Endothelial cell of umbilical vein (primary cell): ENCODE data around the gene PCNA. TPM values are rescaled to one million over a fixed set of nuclear protein-coding genes. Genes with fewer than 3 reads are reported as not detected.

Source experiments
- BruUV-seq: library from RNA; stranded (reverse); fragments of 400-500 nt; replicated peaks from 2 replicates; lab custom pipeline; 2021; lab: Mats Ljungman, UMichigan
- CTCF ChIA-PET: fragments of 300-600, 350-600 bp; sonication (Branson Sonifier 250); formaldehyde crosslinking; loops from one replicate; lab custom pipeline; 2021; ENCODE audit warnings: antibody characterized with exemption, inconsistent platforms; lab: Charles Lee
- POLR2A ChIA-PET: fragments of 300-600, 350-600 bp; sonication (Branson Sonifier 250); formaldehyde crosslinking; loops from one replicate; lab custom pipeline; 2021; ENCODE audit warnings: antibody characterized with exemption, inconsistent platforms; lab: Charles Lee
- DNase-seq: peaks from one replicate; pipeline ENCODE4 v3.0.0-alpha.2; 2011; ENCODE audit warnings: low read depth, low spot score
- FAIRE-seq: peaks from 2 replicates; lab custom pipeline; 2011; peaks lifted over from hg19 to GRCh38; lab: Jason Lieb, UNC
- H2AFZ ChIP-seq: 2 replicates; pipeline ENCODE4 v1.6.0; 2012; ENCODE audit warnings: low read depth, low read length, control low read depth, inconsistent platforms
- H3K27ac ChIP-seq: 2 replicates; pipeline ENCODE4 v1.5.1; 2011; ENCODE audit warnings: low read depth, mild to moderate bottlenecking, control low read depth, low read length, moderate library complexity; ENCODE audit not compliant: insufficient read depth
- H3K27me3 ChIP-seq, 2 experiments: 2 replicates each; pipeline versions ENCODE4 v1.6.0 to v1.6.1; 2011; ENCODE audit warnings: low read length in 2 of 2, mixed read lengths in 1 of 2; ENCODE audit not compliant: control insufficient read depth in 2 of 2, insufficient read depth in 2 of 2
- H3K36me3 ChIP-seq, 2 experiments: 2 replicates in 1 of 2; 3 replicates in 1 of 2; pipeline ENCODE4 v1.5.1; 2011; ENCODE audit warnings: low read length in 2 of 2, mild to moderate bottlenecking in 1 of 2, moderate library complexity in 1 of 2; ENCODE audit not compliant: control insufficient read depth in 2 of 2, insufficient read depth in 2 of 2; ENCODE audit errors: extremely low read depth in 1 of 2
- H3K4me1 ChIP-seq: 3 replicates; pipeline ENCODE4 v1.5.1; 2011; ENCODE audit warnings: mild to moderate bottlenecking, low read length; ENCODE audit not compliant: control insufficient read depth, insufficient read depth; ENCODE audit errors: extremely low read depth
- H3K4me2 ChIP-seq: 2 replicates; pipeline ENCODE4 v1.6.1; 2011; ENCODE audit warnings: low read length, control low read depth, mixed read lengths; ENCODE audit not compliant: insufficient read depth
- H3K4me3 ChIP-seq, 3 experiments: fragments of 200-600 bp in 1 of 3; sonication (generic), shearing (Covaris generic) in 1 of 3; replicated peaks in 1 of 3; 2 replicates each; pipeline ENCODE4 v1.5.1; 2011 to 2016; ENCODE audit warnings: control low read depth in 3 of 3, low read length in 3 of 3, mild to moderate bottlenecking in 2 of 3, inconsistent platforms in 1 of 3, low read depth in 1 of 3, moderate library complexity in 1 of 3; ENCODE audit not compliant: insufficient read depth in 1 of 3
- H3K79me2 ChIP-seq: 2 replicates; pipeline ENCODE4 v1.6.0; 2012; ENCODE audit warnings: low read length, inconsistent platforms; ENCODE audit not compliant: control insufficient read depth, insufficient read depth
- H3K9ac ChIP-seq: replicated peaks from 2 replicates; pipeline ENCODE3; 2011; ENCODE audit warnings: low read length, control low read depth; ENCODE audit not compliant: insufficient read depth; ENCODE audit errors: extremely low read depth
- H3K9me1 ChIP-seq: replicated peaks from 3 replicates; pipeline ENCODE4 v1.6.0; 2011; ENCODE audit warnings: mild to moderate bottlenecking, low read length; ENCODE audit not compliant: control insufficient read depth, insufficient read depth; ENCODE audit errors: extremely low read depth
- H3K9me3 ChIP-seq: replicated peaks from 2 replicates; pipeline ENCODE4 v1.5.1; 2012; ENCODE audit warnings: low read length, inconsistent platforms; ENCODE audit not compliant: control insufficient read depth, insufficient read depth
- H4K20me1 ChIP-seq: replicated peaks from 2 replicates; pipeline ENCODE3; 2011; ENCODE audit warnings: mild to moderate bottlenecking, low read length; ENCODE audit not compliant: control insufficient read depth, insufficient read depth; ENCODE audit errors: extremely low read depth
- CTCF ChIP-seq, 2 donors: IDR thresholded peaks; 1 replicate in 1 of 2; 2 replicates in 1 of 2; pipeline ENCODE4 v1.5.1; 2011; ENCODE audit warnings: low read length in 2 of 2, mild to moderate bottlenecking in 2 of 2, moderate library complexity in 2 of 2, control low read depth in 1 of 2, inconsistent platforms in 1 of 2, low read depth in 1 of 2; ENCODE audit not compliant: insufficient read depth in 1 of 2; ENCODE audit errors: extremely low read depth in 1 of 2
- EZH2 ChIP-seq: IDR thresholded peaks from 2 replicates; pipeline ENCODE4 v1.6.1; 2012; ENCODE audit warnings: borderline replicate concordance, low read depth, mild to moderate bottlenecking, moderate library complexity, low read length, inconsistent platforms; ENCODE audit not compliant: severe bottlenecking
- FOS ChIP-seq: IDR thresholded peaks from 2 replicates; pipeline ENCODE4 v1.6.1; 2011; ENCODE audit warnings: mild to moderate bottlenecking, low read length, moderate library complexity, borderline replicate concordance; ENCODE audit not compliant: insufficient read depth
- GATA2 ChIP-seq: IDR thresholded peaks from 2 replicates; pipeline ENCODE4 v1.7.0; 2011; ENCODE audit warnings: low read depth, mild to moderate bottlenecking, moderate library complexity, mixed read lengths, low read length; ENCODE audit not compliant: insufficient read length, insufficient read depth
- MAX ChIP-seq: IDR thresholded peaks from 2 replicates; pipeline ENCODE4 v1.6.1; 2011; ENCODE audit not compliant: insufficient read depth, insufficient read length
- MYC ChIP-seq: IDR thresholded peaks from one replicate; pipeline ENCODE4 v1.6.1; 2011; ENCODE audit warnings: mild to moderate bottlenecking, low read depth, low read length
- POLR2A ChIP-seq: IDR thresholded peaks from 2 replicates; pipeline ENCODE4 v1.6.1; 2012; ENCODE audit warnings: low read depth, mild to moderate bottlenecking, control low read depth, low read length
- POLR2AphosphoS5 ChIP-seq: IDR thresholded peaks from 2 replicates; pipeline ENCODE4 v1.6.1; 2012; ENCODE audit warnings: low read depth, mild to moderate bottlenecking, control low read depth, low read length, moderate library complexity; ENCODE audit not compliant: insufficient read depth
- dilution Hi-C: fragments of 300-500 bp; cut with MboI; formaldehyde crosslinking; loops from one replicate; pipeline ENCODE4 v1.15.0; 2019; ENCODE audit warnings: low sequenced_read_pairs; ENCODE audit not compliant: extremely low pct_ligation_motif_present
- intact Hi-C: fragments of 100-400 bp; cut with micrococcal nuclease; formaldehyde crosslinking; loops from one replicate; pipeline ENCODE4 v1.10.0; 2022
- polyA plus RNA-seq, 4 experiments: library from polyadenylated mRNA; depleted of rRNA in 3 of 4; stranded (reverse) in 3 of 4; unstranded in 1 of 4; fragments of >200 nt; gene quantifications; 2 replicates each; pipeline versions ENCODE4 v1.2.1 to v1.2.3, GENCODE V29; 2011 to 2012; ENCODE audit warnings: missing spikeins in 1 of 4
- total RNA-seq: library from RNA; stranded (reverse); gene quantifications from 2 replicates; pipeline ENCODE4 v1.2.3, GENCODE V29; 2021

PCNA gene
- total and polyA plus RNA-seq, 2 donors (not counting 3 experiments of a cell fraction or from before 2014, with no cell fraction given): 175 to 295 TPM

GRCh38 chr20:5145365-5146098 is 25.8 kb upstream of the PCNA start:
- H3K36me3 ChIP-seq: no peaks in the 10 kb centered on the region
- TF ChIP-seq CTCF (IDR thresholded peaks at IDR 0.05; ENCODE audit: extremely low read depth in 1 of 2, insufficient read depth in 1 of 2, low read depth in 1 of 2, low read length in 2 of 2) (no peak), POLR2AphosphoS5 (no peak), MYC (no peak), POLR2A (no peak), MAX (no peak), GATA2 (no peak), FOS (no peak), EZH2 (no peak)
- peaks cover 21% of the 10 kb centered on the region for H3K79me2 ChIP-seq
- FAIRE-seq (no peak), DNase-seq (no peak)
- H3K27ac ChIP-seq: no peak overlapping the region
- no peaks in the 10 kb centered on the region for H3K9me3 ChIP-seq
- no peak overlapping the region for H3K4me3 ChIP-seq
- no peaks in the 10 kb centered on the region for H3K27me3 ChIP-seq
- peaks cover 2% of the 10 kb centered on the region for H4K20me1 ChIP-seq
- H3K9me1 ChIP-seq: no peaks in the 10 kb centered on the region
- no peak overlapping the region for H3K9ac ChIP-seq
- intact Hi-C loops: no loop called here
- ChIA-PET POLR2A (no interaction called here), CTCF (interaction anchor here (0.8 to 1.1 kb wide), 3 partner anchors 11 to 24 kb away, joined by 3 read pairs; no protein-coding TSS in a partner anchor)
- H3K4me1 ChIP-seq: no peaks in the 10 kb centered on the region
- no TSS peak for BruUV-seq
- H2AFZ ChIP-seq: no peak overlapping the region
- H3K4me2 ChIP-seq: no peak overlapping the region
- dilution Hi-C loops: no loop called here
